GM20000 (cell line): ENCODE data around the gene KLHDC4.

Source experiments
- DNase-seq: peaks from one replicate; pipeline ENCODE4 v3.0.0; 2012; ENCODE audit warnings: low spot score
- CTCF ChIP-seq: IDR thresholded peaks from 2 replicates; pipeline ENCODE4 v1.5.1; 2012; ENCODE audit warnings: mild to moderate bottlenecking, control low read depth; ENCODE audit errors: extremely low read depth, missing control alignments

The KLHDC4 gene

GRCh38 chr16:87706278-87707000 is 59.3 kb downstream of the KLHDC4 start:
- no peak for TF ChIP-seq CTCF
- DNase-seq = no peak

GRCh38 chr16:87705771-87706277 is 60.0 kb downstream of the KLHDC4 start:
- DNase-seq = no peak
- no peak for TF ChIP-seq CTCF

GRCh38 chr16:87704754-87705353 is 60.9 kb downstream of the KLHDC4 start:
- DNase-seq = no peak
- TF ChIP-seq CTCF = no peak

GRCh38 chr16:87703835-87704375 is 61.9 kb downstream of the KLHDC4 start:
- TF ChIP-seq CTCF = no peak
- no peak for DNase-seq

GRCh38 chr16:87703071-87703470 is 62.7 kb downstream of the KLHDC4 start:
- DNase-seq = no peak
- no peak for TF ChIP-seq CTCF

- peak; percentile 69 for TF ChIP-seq CTCF
- DNase-seq = peak; percentile 91
Observed at GRCh38 chr16:87702325-87702811, 63.4 kb downstream of the KLHDC4 start.

GRCh38 chr16:87701505-87701921 is 64.3 kb downstream of the KLHDC4 start:
- DNase-seq = no peak
- no peak for TF ChIP-seq CTCF
